GM12874 (cell line): Measurements from ENCODE around the gene SELPLG.

Source experiments
- CTCF ChIP-seq: IDR thresholded peaks from 2 replicates; pipeline ENCODE4 v1.5.1; 2011; ENCODE audit warnings: low read depth, mild to moderate bottlenecking, control low read depth, low read length, moderate library complexity; ENCODE audit not compliant: insufficient read depth

Gene SELPLG

GRCh38 chr12:108581311-108582227 is 52.1 kb downstream of the SELPLG start:
- no peak for TF ChIP-seq CTCF

- no peak for TF ChIP-seq CTCF
These were observed 53.2 kb downstream of the SELPLG start for GRCh38 chr12:108580531-108580930.

- no peak for TF ChIP-seq CTCF
These were observed 54.9 kb downstream of the SELPLG start for GRCh38 chr12:108578813-108579212.

- no peak for TF ChIP-seq CTCF
These were observed 55.4 kb downstream of the SELPLG start for GRCh38 chr12:108578264-108578663.

- TF ChIP-seq CTCF, result no peak
These were observed 56.2 kb downstream of the SELPLG start for GRCh38 chr12:108577458-108577857.

- TF ChIP-seq CTCF, result no peak
These were observed 56.9 kb downstream of the SELPLG start for GRCh38 chr12:108576660-108577234.

GRCh38 chr12:108575199-108575912 is 58.3 kb downstream of the SELPLG start:
- TF ChIP-seq CTCF, result no peak
